ENCODE results near the gene DHH.
A peak's percentile ranks its signal among the peaks of the same experiment; 100 is the strongest.

DHH gene

DNA sequence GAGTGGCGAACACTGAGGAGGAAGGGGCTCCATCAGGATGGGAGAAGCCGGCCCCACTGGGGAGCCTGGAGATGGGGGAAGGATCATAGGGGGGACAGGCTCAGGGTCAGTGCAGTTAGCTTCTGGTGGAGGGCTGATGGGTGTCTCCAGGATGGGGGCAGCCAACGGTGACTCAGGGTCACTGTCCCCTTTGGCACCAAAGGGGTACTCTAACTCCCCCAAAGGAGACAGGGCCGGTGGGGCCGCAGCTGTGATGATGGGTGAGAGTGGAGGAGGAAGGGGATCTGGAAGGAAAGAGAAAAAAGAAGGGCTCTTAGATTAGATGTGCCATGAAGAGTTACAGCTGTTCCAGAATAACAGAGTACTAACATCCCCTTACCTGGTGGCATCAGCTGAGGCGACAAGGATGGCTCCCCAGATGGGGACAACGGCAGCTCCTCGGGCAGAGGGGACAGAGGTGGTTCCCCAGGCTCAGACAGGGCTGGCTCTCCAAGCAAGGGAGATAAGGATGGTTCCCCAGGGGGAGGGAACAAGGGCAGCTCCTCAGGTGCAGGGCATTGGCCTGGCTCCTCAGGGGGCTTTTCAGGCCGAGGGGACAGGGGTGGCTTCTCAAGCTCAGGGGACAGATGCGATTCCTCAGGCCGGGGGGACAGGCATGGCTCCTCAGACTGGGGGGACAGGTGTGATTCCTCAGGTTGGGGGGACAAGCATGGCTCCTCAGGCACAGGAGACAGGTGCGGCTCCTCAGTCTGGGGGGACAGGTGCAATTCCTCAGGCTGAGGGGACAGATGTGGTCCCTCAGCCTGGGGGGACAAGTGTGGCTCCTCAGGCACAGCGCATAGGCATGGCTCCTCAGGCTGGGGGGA, 43.9 kb downstream of the DHH start:
- DNase-seq (ENCODE audit: low read depth): no peak

DNA sequence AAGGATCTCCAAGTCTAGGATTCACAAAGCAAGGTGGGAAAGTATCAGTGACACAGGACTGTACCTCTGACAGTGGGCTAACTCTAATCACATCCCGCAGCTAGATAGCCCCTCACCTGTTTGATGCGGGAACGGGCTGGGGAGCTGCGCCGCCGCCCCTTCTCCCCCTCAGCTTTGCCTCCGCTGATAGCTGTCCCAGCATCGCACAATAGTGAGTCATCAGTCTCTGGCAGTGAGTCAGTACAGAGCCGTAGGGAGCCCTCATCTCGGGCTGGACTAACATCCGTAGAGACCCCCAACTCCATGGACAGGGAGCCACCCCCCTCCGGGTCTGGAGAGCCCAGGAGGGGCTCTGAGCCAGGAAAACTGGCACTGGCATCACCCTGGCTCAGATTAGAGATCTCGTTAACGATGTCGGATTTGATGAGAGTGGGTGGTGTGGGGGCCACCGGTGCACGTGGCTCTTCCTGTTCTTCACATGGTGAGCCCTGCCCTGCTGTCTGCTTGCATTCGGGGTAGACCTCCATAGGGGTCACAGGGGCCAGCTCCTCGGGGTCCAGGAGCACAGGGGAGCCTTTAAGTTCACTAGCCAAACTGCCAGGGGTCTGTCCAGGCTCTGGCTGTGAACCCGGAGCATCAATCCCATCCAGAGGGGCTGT, 44.9 kb downstream of the DHH start:
- DNase-seq (ENCODE audit: low read depth): no peak

- no peak for DNase-seq (ENCODE audit: low read depth)
Observed at GRCh38 chr12:49048953-49049352, 45.6 kb downstream of the DHH start.

GRCh38 chr12:49046129-49046895, 48.3 kb downstream of the DHH start:
- DNase-seq (ENCODE audit: low read depth): no peak

DNA sequence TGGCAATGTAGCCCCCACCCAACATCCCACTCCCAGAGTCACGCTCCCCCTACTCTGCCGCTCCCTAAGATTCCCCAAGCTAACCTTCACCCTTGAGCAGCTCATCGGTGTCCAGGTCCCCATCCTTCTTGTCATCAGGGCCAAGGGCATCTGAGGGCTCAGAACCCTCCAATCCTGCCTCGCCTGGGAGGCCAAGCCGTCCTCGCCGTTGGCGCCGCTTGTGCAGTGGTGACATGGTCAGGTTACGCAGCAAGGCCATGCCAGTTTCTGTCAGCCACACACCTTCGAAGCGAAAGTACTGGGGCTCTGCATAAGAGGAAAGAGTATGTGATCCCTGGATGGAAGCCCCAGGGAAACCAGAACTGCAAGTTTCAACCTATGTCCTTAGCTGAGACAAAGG, 49.9 kb downstream of the DHH start:
- no peak for DNase-seq (ENCODE audit: low read depth)

GRCh38 chr12:49043856-49044258, 50.7 kb downstream of the DHH start:
- DNase-seq (ENCODE audit: low read depth): peak; percentile 56

DNA sequence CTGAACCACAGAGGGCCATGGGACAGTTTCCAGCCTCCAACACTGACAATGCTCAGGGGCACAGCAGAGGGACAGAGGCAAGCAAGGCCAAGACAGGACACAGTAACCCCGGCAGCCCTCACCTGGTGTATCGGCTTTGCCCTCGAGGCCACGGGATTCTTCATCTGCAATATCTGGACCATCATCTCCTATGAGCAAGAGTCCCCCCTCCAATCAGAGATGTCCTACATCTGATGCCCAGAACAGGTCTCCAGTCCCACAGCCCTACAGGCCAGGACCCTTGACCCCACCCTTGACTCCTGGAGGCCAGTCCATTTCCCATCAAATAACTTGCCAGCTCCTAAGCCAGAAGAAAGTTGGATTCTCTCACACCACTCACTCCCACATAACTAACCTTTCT, 51.4 kb downstream of the DHH start:
- DNase-seq (ENCODE audit: low read depth): no peak

- no peak for DNase-seq (ENCODE audit: low read depth)
Observed at GRCh38 chr12:49041881-49042484, 52.6 kb downstream of the DHH start.

- no peak for DNase-seq (ENCODE audit: low read depth)
Observed at GRCh38 chr12:49041036-49041880, 53.3 kb downstream of the DHH start.

- no peak for DNase-seq (ENCODE audit: low read depth)
Observed at GRCh38 chr12:49040364-49040855, 54.2 kb downstream of the DHH start.

DNA sequence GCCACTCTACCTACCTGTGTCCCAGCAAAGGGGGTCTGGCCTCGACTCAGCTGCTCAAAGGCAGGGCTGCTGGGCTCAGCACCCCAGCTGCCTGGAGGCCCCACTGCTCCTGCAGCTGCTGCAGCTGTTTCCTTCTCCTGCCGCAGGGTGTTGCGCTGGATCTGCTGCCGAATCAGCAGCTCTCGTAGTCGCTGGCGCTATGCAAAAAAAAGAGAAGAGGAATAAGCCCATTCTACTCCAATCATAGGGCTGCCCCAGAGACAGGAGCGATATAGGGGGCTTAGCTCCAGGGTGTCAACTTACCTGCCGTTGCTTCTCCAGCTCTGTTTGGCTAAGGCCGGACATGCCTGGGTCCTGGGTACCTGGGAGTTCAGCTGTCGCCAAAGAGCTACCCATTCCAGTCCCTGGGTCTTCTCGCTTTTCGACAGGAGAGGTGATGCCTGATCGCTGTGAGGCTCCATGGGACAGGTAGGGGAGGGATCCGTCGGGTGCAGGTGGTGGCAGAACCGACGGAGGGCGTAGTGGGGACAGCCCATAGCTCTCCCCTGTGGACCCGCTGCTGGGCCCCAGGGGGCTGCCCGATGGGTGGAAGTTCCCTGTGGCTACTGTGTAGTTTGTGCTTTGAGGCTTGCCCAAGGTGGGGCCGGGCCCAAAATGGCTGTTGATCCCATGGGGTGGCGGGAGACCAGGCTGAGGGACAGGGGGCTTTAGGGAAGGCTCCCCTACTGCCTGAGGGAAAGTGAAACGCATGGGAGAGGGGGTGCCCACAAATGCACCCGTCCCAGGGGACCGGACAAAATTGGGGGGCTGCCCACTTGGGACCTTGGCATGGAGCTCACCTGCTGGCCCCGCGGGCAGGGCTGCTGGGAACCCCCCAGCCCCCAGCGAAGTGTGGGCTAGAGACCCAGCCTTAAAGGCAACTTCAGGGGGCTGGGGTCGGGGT, 54.9 kb downstream of the DHH start:
- DNase-seq (ENCODE audit: low read depth): no peak

- no peak for DNase-seq (ENCODE audit: low read depth)
Observed at GRCh38 chr12:49038291-49038955, 56.2 kb downstream of the DHH start.

GRCh38 chr12:49037947-49038237, 56.7 kb downstream of the DHH start:
- no peak for DNase-seq (ENCODE audit: low read depth)

GRCh38 chr12:49037111-49037946, 57.3 kb downstream of the DHH start:
- DNase-seq (ENCODE audit: low read depth): no peak

Measured in activated T-helper 1 cell treated with Interleukin-2 at 50 U/mL for 16 hours (primary cell).